ENCODE results near the gene RPE65. TPM values are rescaled to one million over a fixed set of nuclear protein-coding genes. Genes with fewer than 3 reads are reported as not detected.
A peak's percentile ranks its signal among the peaks of the same experiment; 100 is the strongest.

The RPE65 gene
- total RNA-seq, 1 experiment from 2014 or later = not detected

- TF ChIP-seq ZNF512 (CRISPR knock-in tag; IDR thresholded peaks at IDR 0.05; ENCODE audit: borderline replicate concordance) (no peak), CDX4 (CRISPR knock-in tag; IDR thresholded peaks at IDR 0.05; ENCODE audit: borderline replicate concordance) (no peak), ZSCAN18 (CRISPR knock-in tag; IDR thresholded peaks at IDR 0.05) (no peak), SMAD3 (CRISPR knock-in tag; IDR thresholded peaks at IDR 0.05; ENCODE audit: borderline replicate concordance) (no peak), AR (CRISPR knock-in tag; IDR thresholded peaks at IDR 0.05) (no peak), ZNF671 (CRISPR knock-in tag; IDR thresholded peaks at IDR 0.05) (no peak), ZNF416 (CRISPR knock-in tag; IDR thresholded peaks at IDR 0.05) (no peak), STAT6 (CRISPR knock-in tag; conservative IDR thresholded peaks at IDR 0.05; ENCODE audit: low read depth) (no peak)
These were observed 7.7 kb downstream of the RPE65 start (continued) for GRCh38 chr1:68442006-68442405.

GRCh38 chr1:68438310-68438709 is 11.4 kb downstream of the RPE65 start:
- no peak for TF ChIP-seq GRHL2 (CRISPR knock-in tag; IDR thresholded peaks at IDR 0.05; ENCODE audit: insufficient replicate concordance, severe bottlenecking)
- no peak for TF ChIP-seq ZNF671 (CRISPR knock-in tag; IDR thresholded peaks at IDR 0.05)
- no peak overlapping the region for H3K4me3 Mint-ChIP-seq
- H3K4me1 Mint-ChIP-seq = peaks cover 13% of the 10 kb centered on the region
- no peaks in the 10 kb centered on the region for H3K27me3 Mint-ChIP-seq (ENCODE audit: low read depth)
- ChIA-PET CTCF (no interaction called here), POLR2A (no interaction called here)
- H3K27ac Mint-ChIP-seq = peak overlapping the region; percentile 25; the same call in 1 of the 2 replicates
- H3K9me3 Mint-ChIP-seq = no peaks in the 10 kb centered on the region
- no peaks in the 10 kb centered on the region for H3K36me3 Mint-ChIP-seq
- ATAC-seq = peak; percentile 66
- DNase-seq (ENCODE audit: low spot score) = no peak

- DNase-seq (ENCODE audit: low spot score) (no peak), ATAC-seq (no peak)
- no peak overlapping the region for H3K4me3 Mint-ChIP-seq
- no peaks in the 10 kb centered on the region for H3K27me3 Mint-ChIP-seq (ENCODE audit: low read depth)
- ChIA-PET POLR2A (no interaction called here), CTCF (no interaction called here)
- H3K36me3 Mint-ChIP-seq = no peaks in the 10 kb centered on the region
- H3K27ac Mint-ChIP-seq = no peak overlapping the region
- H3K4me1 Mint-ChIP-seq = peaks cover 9% of the 10 kb centered on the region
- no peaks in the 10 kb centered on the region for H3K9me3 Mint-ChIP-seq
- no peak for TF ChIP-seq FOXJ3 (CRISPR knock-in tag; IDR thresholded peaks at IDR 0.05; ENCODE audit: borderline replicate concordance)
- TF ChIP-seq ZNF138 (CRISPR knock-in tag; conservative IDR thresholded peaks at IDR 0.05) = no peak
- no peak for TF ChIP-seq ERG (CRISPR knock-in tag; IDR thresholded peaks at IDR 0.05)
- TF ChIP-seq NR2C2 (CRISPR knock-in tag; IDR thresholded peaks at IDR 0.05) = no peak
- no peak for TF ChIP-seq ZNF281 (CRISPR knock-in tag; IDR thresholded peaks at IDR 0.05)
- TF ChIP-seq ATF2 (CRISPR knock-in tag; IDR thresholded peaks at IDR 0.05; ENCODE audit: borderline replicate concordance, low read depth) = no peak
- TF ChIP-seq NR3C1 (CRISPR knock-in tag; conservative IDR thresholded peaks at IDR 0.05; ENCODE audit: low read depth) = no peak
- TF ChIP-seq USF2 (CRISPR knock-in tag; IDR thresholded peaks at IDR 0.05) = no peak
These were observed 16.4 kb downstream of the RPE65 start for GRCh38 chr1:68433395-68433794.

Measured in WTC11 (cell line).